Measurements from ENCODE around the gene RNF148. TPM values are rescaled to one million over a fixed set of nuclear protein-coding genes. Genes with fewer than 3 reads are reported as not detected.

The RNF148 gene, protein sequence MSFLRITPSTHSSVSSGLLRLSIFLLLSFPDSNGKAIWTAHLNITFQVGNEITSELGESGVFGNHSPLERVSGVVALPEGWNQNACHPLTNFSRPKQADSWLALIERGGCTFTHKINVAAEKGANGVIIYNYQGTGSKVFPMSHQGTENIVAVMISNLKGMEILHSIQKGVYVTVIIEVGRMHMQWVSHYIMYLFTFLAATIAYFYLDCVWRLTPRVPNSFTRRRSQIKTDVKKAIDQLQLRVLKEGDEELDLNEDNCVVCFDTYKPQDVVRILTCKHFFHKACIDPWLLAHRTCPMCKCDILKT
- 1.5 TPM for total RNA-seq

DNA sequence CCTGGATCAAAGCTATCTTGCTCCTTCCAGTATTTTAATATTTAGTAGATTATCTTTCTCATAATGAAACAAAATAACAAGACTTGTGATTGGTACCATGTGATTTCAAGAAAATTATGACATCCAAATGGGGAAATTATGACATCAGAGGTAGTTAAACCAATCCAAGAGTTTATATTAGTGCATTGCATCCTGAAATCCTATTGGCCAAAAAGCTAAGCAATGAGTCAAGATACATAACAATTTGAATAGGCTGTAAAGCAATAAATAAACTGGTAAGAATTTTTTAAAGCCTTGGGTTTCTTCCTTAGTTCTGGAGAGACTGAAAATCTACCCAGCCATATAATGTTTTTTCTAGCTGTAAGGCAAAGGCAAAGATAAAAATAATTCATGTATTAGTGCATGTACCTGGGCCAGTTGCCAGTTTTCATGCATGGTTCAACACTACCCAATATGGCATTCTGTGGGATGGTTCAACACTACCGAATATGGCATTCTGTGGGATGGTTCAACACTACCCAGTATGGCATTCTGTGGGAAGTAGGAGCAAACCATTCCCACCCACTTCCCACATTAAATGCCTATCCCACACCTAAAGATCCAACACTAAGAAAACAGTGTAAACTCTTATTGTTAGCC is at the start of gene RNF148:
TSS of gene RNF148 (minus strand) at position 51 of the 639 bp plus-strand sequence. CDS start 172 bp downstream, outside the sequence.
- TF ChIP-seq, protein P1, sequence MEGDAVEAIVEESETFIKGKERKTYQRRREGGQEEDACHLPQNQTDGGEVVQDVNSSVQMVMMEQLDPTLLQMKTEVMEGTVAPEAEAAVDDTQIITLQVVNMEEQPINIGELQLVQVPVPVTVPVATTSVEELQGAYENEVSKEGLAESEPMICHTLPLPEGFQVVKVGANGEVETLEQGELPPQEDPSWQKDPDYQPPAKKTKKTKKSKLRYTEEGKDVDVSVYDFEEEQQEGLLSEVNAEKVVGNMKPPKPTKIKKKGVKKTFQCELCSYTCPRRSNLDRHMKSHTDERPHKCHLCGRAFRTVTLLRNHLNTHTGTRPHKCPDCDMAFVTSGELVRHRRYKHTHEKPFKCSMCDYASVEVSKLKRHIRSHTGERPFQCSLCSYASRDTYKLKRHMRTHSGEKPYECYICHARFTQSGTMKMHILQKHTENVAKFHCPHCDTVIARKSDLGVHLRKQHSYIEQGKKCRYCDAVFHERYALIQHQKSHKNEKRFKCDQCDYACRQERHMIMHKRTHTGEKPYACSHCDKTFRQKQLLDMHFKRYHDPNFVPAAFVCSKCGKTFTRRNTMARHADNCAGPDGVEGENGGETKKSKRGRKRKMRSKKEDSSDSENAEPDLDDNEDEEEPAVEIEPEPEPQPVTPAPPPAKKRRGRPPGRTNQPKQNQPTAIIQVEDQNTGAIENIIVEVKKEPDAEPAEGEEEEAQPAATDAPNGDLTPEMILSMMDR (IDR thresholded peaks at IDR 0.05) = no peak

DNA sequence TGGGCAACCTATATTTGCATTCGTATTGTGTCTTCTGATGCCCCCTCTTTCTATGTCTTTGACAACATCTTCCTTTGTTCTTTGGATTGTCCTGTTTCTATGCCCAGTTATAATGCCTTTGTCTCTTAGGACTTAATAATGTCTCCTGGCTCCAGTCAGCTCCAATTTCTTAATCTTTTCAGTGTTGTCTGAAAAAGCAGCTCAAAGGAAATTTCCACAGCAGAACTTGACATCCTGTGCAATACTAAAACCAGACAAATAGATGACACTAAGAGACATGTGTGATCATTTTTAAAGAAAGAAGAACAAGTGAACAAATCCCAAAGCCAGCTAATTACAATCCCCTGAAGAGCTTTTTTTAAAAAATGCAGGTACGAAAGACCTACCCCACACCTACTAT is 47.7 kb upstream of the RNF148 start:
- Histone ChIP-seq H3K9me3 (no peaks in the 10 kb centered on the region), H3K27ac (no peak overlapping the region), H3K36me3 (no peaks in the 10 kb centered on the region), H3K4me3 (no peak overlapping the region), H3K4me1 (no peaks in the 10 kb centered on the region), H3K27me3 (no peaks in the 10 kb centered on the region)
- TF ChIP-seq, protein P1 (IDR thresholded peaks at IDR 0.05) = no peak
- DNase-seq (ENCODE audit: low spot score in 2 of 2) = no peak
- intact Hi-C loops (cut with DNase I) = no loop called here

More for the DNA sequence above, at the start of gene RNF148:
- H3K27ac ChIP-seq = no peak within 1 kb of the TSS
- H3K9me3 ChIP-seq = peaks cover 0 to 3% of the 10 kb centered on the region in 2 donors
- no peak for DNase-seq (ENCODE audit: low spot score in 2 of 2)
- no peaks in the 10 kb centered on the region for H3K27me3 ChIP-seq
- intact Hi-C loops (cut with DNase I) = no loop called here
- no peaks in the 10 kb centered on the region for H3K4me1 ChIP-seq
- no peak within 1 kb of the TSS for H3K4me3 ChIP-seq
- H3K36me3 ChIP-seq = no peaks in the 10 kb centered on the region

DNA sequence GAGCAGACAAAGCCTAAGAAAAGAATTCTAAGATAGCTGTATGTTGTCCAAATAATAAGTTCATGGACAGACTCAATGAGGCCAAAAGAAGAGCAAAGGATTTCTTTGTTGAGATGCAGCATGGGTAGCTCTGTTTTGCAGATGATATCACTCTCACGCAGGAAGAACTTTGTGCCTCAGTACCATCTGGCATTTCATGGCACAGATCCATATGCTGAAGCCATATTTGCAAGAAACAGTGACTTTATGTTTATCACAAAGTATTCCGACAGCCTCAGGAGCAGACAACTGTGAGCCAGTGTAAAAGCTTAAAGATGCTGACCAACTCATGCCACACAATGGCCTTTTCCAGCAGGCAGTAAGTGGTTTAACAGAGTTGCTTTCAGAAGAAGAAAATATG is 45.5 kb upstream of the RNF148 start:
- TF ChIP-seq, protein P1 (IDR thresholded peaks at IDR 0.05) = no peak
- no peaks in the 10 kb centered on the region for H3K4me1 ChIP-seq
- DNase-seq (ENCODE audit: low spot score in 2 of 2) = no peak
- H3K27ac ChIP-seq = no peak overlapping the region
- intact Hi-C loops (cut with DNase I) = no loop called here
- H3K4me3 ChIP-seq = no peak overlapping the region
- no peaks in the 10 kb centered on the region for H3K27me3 ChIP-seq
- no peaks in the 10 kb centered on the region for H3K36me3 ChIP-seq
- no peaks in the 10 kb centered on the region for H3K9me3 ChIP-seq

DNA sequence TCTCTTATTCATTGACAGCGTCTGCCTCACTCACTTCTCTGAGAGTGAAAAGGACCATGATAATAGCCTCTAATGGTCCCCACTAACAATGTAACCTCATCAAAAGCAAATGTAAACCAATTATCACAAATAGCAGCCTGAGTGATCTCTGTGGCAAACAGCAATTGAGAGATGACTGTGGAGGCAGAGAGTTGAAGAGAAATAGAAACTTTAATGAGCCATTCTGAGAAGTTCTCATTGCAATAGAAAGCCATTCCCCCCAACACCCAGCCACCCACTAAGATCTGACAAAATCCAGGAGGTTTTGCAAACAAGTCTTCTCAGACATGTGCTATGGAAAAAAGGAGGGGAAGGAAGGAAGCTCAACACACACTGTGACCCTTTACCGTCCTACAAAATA is 44.2 kb upstream of the RNF148 start:
- intact Hi-C loops (cut with DNase I) = no loop called here
- DNase-seq (ENCODE audit: low spot score in 2 of 2) = no peak
- Histone ChIP-seq H3K4me3 (no peak overlapping the region), H3K9me3 (no peaks in the 10 kb centered on the region), H3K4me1 (no peaks in the 10 kb centered on the region), H3K27me3 (no peaks in the 10 kb centered on the region), H3K27ac (no peak overlapping the region), H3K36me3 (no peaks in the 10 kb centered on the region)
- TF ChIP-seq, protein P1 (IDR thresholded peaks at IDR 0.05) = no peak

DNA sequence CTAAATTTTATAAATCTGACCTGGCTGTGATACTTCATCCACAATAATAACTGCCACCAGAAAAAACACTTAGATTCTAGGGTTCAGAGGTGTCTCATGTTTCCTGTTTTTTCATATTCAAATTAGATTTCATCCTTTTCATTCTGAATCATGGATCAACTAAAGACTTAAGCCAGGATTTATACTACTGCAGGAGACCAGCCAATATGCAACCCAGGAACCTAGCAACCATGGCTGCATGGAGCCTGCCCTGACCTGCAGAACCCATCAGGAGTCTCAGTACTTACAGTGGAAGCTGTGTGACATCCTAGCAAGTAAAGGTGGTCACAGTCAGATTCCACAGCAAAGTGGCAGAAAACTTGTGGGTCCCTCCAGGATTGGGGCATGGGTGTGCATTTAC is 40.5 kb upstream of the RNF148 start:
- TF ChIP-seq, protein P1 (IDR thresholded peaks at IDR 0.05) = no peak
- DNase-seq (ENCODE audit: low spot score in 2 of 2) = no peak
- no peaks in the 10 kb centered on the region for H3K9me3 ChIP-seq
- no peak overlapping the region for H3K4me3 ChIP-seq
- H3K4me1 ChIP-seq = no peaks in the 10 kb centered on the region
- no peak overlapping the region for H3K27ac ChIP-seq
- no peaks in the 10 kb centered on the region for H3K36me3 ChIP-seq
- intact Hi-C loops (cut with DNase I) = no loop called here
- H3K27me3 ChIP-seq = no peaks in the 10 kb centered on the region
